Activated naive CD4-positive, alpha-beta T cell (primary cell): ENCODE results near the gene CWC27.

Source experiments
- DNase-seq, 4 experiments: peaks; one replicate each; lab custom pipeline; 2025; lab: John Stamatoyannopoulos, UW

Gene CWC27

DNA sequence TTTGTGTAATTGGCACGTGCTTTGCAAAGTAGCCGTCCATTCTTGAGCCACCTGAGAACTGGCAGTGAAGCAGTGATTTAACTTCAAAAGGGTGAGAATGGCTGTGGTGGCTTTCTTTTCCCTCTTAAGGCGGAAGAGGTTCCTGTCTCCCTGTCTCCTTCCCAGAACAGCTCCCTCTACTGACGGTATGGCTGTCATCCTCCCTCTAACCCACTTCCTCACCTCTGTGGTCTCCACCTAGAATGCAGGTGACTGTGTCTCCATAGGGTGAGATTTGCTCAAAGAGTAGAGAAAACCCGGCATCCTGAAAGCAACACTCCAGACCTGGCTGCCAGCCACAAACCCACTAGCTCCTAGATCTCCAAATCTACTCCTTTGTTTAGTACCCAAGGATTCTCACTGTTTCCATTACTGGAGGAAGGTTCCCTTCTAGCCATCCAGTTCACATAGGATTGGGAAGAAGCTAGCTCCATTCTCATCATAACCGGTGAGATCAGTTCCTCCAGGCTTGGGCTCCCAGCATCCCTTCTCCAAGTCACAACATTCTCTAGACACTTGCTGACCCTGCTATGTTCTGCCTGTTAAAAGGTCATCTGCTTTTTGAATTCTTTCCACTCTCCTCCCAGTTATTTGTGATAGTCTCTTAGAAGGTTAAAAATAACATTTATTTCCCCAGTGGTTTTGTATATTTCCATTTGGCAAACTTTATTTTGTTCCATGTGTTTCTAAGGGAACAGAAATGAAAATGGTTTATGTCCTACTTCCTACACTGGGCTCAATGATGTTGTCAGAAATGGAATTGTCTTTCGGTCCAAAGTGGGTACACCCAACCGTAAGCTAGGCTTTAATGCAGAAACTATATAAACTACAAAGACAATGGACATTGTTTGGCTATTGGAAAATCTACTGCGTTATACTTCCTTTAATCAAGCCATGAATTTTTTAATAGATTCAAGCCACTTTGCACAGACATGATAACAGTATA, 269.4 kb downstream of the CWC27 start:
- DNase-seq = no peak

DNA sequence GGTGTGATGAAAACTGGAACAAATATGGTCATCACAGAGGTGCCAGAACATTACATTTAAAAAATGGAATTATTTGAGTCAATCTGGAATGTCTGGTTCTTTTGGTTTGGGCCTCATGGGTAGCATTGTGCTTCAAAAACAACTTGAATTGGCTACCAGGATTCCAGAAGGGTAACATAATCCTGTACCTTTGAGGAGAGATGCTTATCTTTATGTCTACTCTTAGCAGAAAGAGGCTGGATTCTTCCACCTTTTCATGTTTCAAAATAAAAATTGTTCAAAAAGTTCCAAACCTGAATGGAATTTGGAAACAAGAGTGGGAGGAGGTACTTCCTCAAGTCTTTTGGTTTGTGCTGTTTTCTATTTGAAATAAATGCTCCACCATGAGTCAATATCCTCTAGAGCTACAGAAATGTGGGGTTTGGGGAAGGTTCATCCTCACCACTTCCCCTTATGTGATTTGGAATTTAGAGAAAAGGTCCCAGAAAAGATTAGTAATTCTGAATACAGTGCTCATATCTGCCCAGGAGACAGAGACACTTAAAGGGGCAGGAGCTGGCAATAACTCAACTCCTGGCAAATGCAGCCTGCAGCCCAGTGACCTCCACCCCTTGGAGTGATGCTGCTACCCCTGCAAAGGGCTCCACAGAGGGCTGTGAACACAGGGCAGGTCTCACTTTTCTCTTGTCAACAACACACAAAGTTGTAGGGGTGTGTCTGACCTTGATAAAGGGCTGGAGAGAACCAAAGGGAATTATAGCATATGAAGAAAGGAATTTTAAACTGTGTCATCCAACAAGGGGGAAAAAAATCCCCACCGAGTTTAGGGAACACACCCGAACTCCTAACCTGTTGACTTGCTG, 272.8 kb downstream of the CWC27 start:
- DNase-seq = no peak

DNA sequence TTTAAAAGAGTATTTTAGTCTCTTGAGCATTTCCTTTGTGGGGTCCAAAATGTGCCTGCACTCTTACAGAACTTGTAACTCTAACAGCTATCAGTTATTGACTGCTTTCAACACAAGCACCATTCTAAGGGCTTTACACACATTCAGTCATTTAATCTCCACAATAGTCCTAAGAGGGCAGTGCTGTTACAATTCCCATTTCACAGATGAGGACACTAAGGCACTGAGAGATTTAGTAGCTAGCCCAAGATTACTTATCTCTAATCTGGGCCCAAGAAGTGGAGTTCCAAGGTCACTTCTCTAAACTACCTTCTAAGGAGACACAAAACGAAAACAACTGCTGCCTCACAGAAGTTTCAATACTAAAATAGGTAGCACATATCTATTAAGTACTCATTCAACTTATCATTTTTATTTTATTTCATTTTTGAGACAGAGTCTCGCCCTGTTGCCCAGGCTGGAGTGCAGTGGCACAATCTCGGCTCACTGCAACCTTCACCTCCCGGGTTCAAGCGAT, 275.2 kb downstream of the CWC27 start:
- DNase-seq = no peak

DNA sequence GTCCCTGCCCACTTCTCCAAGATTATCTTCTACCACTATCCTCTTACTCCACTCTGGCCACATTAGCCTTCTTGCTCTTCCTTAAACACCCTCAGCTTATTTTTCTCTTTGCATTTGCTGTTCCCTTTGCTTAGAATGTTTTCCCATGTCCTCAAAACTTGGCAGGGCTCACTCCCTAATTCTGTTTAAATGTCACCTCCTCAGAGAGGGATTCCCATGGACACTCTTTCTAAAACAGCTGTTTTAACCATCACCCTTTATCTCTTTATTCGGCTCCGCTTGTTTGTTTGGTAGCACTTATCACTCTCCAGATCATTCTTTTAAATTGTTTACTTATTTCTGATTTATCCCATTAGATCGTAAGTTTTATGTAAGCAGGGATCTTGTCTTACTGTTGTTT, 278.5 kb downstream of the CWC27 start:
- DNase-seq = no peak

DNA sequence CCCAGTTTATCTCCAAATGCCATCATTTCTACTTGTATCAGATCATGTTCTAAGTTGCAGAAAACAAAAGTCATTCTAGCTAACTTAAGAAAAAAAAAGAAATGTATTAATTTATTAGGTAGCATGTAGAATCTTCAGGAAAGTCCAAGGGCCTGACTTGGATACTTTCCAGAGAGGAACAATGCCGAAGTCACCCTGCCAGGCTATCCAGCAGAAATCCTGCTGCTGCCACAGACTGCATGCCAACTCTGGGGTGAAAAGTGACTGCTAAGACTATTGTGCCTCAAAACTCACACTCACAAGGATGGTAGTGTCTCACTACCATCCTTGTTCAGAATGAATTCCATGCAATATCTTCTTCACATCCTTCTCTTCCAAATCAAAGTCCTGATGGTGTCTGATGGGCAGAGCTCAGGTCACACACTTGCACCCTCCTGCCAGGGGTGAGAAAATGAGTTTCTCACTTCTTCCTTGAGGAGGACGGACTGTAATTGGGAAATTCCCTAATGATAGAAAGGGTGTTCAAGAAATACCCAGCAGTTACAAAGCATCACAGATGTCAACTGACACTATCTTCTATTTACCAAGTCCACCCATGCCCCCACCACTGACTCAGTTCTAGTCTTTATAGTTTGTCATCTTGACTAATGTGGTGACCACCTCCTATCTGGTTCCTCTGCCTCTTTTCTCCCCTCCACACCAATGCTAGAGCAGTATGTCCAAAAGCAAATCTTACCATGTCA, 279.4 kb downstream of the CWC27 start:
- DNase-seq = no peak

DNA sequence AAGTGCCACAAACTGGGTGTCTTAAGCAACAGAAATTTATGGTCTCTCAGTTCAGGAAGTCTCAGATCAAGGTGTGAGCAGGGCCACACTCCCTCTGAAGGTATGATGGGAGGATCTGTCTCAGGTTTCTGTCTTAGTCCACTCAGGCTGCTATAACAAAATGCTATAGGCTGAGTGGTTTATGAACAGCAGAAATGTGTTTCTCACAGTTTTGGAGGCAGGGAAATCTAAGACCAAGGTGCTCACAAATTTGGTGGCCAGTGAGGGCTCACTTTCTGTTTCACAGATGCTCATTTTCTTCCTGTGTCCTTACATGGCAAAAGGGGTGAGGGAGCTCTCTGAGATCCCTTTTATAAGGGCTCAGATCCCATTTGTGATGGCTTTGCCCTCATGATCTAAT, 281.4 kb downstream of the CWC27 start:
- DNase-seq = no peak

DNA sequence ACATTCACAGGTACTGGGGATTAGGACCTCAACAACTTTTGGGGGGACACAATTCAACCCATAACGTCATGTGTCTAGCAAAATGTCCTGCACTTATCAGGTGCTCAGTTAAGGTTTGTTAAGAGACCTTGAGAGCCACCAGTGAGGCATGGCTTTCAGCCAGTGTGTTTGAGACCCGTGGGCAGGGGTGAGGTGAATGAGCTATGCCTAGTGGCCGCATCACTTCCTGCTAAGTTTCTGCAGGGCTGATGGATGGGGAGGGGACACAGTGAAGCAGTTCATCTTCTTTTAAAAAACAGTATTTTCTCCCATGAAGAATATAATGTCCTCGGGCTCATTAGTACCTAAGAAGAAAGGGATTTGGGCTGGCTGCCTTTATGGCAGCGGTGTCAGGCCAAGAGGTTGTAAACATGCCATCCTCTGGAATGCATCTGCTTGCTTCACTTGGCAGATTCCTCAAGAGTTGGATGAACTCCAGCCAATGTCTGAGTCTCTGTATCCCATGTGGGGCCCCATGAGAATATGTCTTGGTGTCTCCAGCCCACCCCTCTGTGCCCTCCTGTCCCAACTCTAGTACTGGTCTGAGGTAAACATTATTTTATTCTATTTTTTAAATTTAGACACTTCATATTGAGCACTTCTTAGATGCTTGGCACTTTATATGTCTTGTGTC, 282.2 kb downstream of the CWC27 start:
- DNase-seq = no peak

DNA sequence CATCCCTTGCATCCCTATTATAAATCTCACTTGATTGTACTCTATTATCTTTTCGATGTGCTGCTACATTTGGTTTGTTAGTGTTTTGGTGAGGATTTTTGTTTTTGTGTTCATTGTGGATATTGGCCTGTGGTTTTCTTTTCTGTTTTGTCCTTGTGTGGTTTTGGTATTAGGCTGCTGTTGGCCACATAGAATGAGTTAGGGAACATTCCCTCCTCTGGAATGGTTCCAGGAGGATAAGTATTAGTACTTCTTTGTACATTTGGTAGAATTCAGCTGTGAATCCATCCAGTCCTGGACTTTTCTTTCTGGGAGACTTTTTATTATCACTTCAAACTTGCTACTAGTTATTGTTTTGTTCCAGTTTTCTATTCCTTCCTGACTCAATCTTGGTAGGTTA, 287.2 kb downstream of the CWC27 start:
- DNase-seq = no peak

DNA sequence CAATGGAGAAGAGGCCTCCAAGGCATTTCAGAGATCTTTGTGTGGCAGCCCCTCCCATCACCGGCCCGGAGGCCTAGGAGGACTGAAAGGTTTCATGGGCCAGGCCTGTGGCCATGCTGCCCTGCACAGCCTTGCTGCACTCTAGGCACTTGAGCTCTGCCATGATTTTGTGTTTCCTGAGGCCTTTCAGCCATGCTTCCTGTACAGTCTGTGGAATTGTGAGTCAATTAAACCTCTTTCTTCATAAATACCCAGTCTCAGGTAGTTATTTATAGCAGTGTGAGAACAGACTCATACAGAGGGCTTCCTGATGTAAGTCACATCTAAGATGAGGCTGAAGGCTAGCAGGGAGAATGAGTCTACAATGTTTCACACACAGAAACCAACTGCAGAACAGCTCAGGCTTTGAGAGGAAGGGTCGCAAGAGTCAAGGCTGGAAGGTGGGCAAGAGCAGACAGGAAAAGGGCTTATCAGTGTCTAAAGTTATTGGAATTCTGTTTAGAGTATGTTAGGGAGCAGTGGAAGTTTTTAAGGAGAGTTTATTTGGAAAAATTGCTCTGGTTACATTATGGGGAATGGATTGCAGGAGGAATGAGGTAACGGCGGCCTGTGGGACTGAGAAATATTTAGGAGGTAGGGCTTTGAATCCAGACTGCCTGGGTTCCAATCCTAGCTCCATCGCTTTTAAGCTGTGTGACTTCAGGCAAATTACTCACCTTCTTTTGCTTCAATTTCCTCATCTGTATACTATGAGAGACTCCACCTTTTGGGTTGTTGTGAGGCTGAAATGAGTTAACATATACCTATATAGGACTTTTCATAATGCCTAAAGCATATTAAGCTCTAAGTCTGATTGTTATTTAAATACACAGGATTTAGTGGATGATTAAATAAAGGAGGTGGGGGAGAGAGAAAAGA, 291.2 kb downstream of the CWC27 start:
- DNase-seq = no peak

DNA sequence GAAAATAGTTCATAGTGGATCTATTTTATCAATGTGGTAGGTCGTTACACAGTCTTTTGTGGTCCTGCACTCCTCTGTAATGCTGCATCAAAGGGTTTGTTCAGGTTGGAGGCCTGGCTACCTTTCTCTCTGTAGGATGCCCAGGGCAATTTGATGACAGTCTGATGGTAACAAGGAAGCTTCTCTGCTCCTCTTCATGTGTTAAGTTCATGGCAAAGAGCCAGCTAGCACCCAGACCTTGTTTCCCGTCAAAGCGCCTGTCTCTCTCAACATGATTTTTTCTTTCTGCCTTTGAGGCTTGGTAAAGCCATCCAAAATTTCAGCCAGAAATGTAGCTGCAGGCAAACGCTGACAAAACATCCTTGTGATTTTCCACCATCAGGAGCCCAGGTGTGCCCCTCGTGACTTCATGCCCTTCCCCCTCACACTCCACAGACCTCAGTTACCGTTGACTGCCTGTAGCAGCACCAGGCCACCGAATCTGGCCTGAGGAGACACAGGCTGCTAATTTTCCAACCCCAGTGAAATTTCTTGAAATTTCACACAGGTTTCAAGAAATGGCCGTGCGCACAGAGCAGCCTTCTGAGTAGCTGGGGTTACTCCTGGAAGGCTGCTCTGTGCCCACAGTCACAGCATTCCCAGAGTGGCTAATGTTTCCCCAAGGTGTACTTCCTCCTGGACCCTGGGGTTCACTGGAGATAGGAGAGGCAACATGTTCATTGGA, 292.7 kb downstream of the CWC27 start:
- no peak for DNase-seq

DNA sequence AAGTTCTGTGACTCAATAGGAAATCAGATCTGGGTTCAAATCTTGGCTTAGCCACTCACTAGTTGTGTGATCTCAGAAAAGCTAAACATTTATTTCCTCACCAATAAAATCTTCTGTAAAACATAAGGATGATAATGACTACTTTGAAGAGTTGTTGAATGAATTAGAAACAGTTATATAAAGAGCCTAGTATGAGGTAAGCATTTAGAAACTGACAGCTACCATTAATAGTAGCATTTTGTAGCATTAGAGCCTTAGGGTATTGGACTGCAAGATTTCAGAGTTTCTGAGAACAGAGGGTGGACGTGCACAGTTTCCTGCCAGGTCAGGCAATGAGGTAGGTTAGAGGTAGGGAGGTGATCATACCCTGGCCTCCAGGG, 293.2 kb downstream of the CWC27 start:
- no peak for DNase-seq

DNA sequence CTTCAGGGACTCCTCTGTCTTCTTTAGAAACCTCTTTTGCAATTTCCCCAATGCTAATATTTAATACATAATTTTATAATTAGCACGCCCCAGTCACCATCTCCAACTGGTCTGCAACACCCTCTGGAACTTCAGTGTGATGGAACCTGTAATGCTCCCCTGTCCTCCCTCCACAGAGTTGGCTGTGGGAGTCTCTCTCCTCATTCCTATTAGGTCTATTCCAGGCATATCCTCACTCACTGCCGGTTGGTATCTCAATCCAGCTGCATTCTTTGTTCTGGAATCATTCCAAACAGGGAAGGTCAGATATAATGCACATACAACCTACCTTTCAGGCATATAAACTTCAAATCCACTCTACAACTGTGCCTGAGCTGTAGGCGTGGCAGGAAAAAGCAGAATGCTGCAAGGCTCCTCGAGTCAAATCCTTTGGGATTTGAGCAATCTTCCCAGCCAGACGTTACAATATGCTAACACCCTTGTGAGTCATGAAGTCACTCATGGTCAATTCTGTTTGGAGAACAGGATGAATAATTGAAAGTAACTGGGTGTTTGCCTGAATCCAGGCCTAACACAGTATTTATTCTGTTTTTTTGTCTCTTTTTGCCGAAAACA, 293.8 kb downstream of the CWC27 start:
- no peak for DNase-seq

DNA sequence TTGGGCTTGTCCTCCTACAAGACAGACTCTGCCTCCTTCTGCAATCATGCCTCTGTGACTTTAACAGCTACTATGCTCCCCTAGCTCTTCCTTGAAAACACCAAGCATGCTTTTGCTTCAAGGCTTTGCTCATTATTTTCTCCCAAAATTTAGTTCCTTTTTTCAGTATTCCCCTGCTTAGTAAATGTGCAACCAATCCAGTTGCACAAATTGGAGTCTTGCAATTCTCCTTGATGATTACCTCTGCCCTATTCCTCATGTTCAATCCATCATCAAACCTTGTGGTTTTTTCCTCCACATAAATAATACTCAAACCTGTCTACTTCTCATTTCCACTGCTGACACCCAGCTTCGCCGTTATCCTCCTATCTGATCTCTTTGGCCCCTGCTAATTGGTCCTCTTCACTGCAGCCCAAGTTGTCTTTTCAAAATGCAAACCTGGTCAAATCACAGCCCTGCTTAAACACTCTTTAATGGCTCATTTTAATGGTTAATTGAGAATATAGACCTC, 296.3 kb downstream of the CWC27 start:
- DNase-seq = no peak

DNA sequence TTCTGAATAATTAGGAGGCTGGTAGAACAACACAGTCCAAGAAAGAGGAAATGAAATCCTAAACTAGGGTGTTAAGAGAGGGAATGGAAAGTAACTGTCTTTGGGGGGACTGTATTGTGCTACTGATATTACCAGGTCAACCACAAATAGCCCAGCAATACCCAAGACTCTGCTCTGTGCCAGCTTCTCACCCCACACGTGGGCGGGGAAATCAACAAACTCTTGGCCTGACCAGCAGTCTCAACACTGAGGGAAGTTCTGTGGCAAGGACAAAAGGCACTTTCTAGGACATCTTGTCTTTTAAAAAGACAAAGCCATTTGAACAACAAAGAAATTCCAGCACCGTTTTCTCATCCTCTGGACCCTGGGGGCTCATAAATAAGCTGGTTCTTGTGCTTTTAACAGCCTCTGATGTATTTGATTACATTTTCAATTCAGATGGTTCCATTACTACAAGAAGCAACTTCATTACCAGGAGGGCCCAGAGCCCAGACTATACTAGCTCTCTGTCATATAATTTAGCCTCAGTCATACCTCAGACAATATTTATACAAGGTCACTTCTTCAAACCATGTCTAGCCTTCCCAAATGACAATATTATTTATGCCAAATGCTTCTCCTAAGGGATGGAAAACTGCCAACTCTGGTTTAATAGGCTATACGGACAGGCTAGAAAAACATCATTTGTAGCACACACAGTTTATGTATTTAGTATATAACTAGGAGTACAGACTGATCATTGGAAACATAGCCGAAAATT, 297.8 kb downstream of the CWC27 start:
- no peak for DNase-seq

DNA sequence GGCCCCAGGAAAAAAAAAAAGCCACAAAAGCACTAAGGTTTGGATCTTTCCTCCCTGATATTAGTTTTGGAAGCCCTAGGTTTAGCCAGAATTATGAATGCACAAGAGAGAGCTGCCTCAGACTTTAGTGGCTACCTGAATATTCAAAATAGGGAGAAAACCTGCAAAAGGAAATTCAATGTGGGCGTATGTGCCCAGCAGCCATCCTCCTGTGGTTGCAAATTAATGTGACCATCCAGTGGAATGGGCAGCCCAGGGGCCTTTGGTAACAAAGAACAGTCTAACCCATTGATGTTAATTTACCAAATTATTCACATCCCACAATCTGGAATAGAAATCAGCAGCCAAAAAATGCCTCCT, 298.4 kb downstream of the CWC27 start:
- no peak for DNase-seq
